Kidney tubule cell (primary cell): ENCODE measurements around the gene EFNB3.

Experiments
- DNase-seq: peaks from one replicate; pipeline ENCODE4 v3.0.0-alpha.2; 2018; ENCODE audit warnings: low spot score

The EFNB3 gene

DNA sequence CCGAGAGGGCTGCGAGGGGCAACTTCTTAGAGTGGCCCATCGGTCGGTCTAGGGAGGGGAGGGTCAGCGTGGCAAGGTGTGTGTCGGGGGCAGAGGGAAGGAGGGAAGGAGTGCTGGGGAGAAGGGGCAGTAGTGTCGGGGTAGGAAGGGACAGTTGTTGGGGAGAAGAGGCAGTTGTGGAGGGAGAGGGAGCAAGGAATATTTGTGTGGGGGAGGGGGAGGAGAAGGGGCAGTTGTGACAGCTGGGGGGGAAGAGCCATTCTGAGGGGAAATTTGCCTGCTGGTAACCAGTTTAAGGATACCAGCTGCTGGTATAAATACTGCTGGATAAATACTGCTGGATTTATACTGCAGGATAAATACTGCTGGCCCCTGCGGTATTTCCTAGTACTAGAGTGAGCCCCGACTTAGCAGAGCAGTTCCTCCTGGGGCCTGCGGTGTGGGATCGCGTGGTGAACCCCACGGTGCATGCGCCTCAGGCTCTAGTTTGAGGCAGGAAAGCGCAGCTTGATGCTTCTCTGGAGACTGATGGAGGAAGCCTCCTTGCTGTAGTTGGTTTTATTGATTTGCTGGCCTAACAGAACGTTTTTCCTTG lies 12.9 kb downstream of the EFNB3 start:
- DNase-seq, result no peak

DNA sequence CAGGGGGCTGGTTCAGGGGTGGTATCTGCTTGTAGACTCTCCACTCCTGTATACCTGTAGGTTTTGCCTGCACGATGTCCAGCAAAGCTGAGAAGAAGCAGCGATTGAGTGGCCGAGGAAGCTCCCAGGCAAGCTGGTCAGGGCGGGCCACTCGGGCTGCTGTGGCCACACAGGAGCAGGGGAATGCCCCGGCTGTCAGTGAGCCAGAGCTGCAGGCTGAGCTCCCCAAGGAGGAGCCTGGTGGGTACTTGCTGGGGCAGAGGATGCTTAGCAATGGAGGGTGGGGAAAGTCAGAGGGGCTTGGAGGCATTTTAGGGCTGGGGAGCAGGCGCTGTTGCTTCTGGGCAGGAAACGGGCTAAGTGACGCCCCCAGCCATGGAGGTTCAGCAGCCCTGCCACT lies 14.7 kb downstream of the EFNB3 start:
- no peak for DNase-seq

DNA sequence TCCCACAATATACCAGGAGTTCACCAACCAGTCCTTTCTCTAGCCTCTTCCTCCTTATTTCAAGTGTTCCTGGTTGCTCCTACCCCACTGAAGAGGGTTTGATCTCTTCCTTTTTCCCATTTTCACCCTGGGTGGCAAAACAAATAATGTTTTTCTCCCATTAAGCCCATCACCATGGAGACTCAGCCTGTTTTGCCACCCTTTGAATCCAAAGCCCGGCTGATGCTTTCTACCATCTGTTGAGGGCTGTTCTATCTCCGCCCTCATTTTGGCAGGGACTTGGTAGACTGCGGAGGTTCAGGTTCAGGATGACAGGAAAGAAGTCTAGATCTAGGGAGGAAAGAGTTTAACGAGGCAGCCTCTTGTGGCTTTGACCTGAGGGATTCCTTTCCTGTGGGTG lies 15.1 kb downstream of the EFNB3 start:
- no peak for DNase-seq

DNA sequence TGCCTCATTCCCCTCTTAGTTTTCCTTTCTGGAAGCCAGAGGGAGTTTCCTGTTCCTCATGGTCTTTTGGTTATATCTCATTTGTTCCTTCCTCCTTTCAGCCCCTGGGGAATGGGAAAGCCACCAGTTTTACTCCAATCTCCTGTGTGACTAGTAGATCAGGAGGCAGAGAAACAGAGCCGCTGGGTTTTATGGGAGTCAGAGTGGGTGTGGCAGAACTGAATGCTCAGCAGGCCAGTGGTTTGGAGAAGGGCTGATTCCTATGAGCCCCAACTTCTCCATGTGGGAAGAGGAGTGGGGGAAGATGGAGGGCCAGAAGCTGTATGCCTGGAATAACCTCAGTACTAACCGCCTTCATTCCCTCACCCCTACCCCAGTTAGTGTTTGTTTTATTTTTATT lies 16.6 kb downstream of the EFNB3 start:
- no peak for DNase-seq

DNA sequence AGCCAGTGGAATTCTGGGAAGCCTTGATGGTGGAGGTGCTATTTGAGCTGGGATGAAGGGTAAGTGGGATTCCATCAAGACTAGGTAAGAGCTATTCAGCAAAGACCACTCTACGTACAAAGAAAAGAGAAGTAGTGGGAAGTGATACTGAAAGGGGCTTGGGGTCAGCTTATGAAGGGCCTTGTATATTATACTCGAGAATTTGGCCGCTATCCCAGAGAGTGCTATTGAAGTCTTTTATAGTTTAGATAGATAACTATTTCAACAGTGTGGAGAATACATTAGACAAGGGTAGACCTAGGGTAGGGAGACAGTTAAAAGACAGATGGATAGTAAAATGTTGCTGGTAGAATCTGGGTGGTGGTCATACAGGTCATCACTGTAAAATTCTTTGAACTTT lies 22.9 kb downstream of the EFNB3 start:
- DNase-seq, result no peak

DNA sequence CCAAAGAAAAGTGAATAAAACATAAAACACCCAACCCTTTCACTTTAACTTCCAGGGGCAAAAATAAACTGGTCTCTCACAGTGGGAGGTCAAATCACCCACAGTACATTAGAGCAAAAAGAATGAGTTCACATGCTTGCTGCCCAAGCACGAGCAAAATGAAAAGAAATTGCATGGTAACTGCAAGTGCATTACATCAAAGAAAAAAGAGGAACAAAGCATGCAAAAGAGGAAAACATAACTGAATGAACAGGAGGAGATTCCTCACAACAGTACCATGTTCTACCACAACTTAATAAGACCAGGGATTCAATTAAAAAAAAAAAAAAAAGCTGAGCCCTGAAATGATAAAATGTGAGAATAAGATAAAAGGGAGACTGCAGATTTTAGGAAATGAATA lies 24.8 kb downstream of the EFNB3 start:
- DNase-seq, result no peak

DNA sequence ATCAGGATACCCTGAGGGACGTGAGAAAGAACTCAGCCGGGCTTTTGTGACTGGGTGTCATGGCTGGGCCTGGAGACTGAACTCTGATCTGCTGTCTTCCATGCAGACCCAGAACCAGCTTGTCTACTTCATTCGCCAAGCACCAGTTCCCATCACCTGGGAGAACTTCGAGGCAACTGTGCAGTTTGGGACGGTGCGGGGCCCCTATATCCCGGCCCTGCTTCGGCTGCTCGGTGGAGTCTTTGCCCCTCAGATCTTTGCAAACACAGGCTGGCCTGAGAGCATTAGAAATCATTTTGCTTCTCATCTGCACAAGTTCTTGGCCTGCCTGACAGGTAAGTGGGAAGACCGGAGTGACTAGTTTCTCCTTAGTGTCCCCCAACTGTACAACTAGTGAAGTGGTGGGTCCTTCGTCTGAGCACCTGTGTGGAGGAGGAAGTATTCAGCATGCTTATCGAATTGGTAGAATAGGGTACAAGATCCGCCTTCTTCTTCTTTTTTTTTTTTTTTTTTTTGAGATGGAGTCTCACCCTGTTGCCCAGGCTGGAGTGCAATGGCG lies 28.1 kb downstream of the EFNB3 start:
- DNase-seq, result no peak

DNA sequence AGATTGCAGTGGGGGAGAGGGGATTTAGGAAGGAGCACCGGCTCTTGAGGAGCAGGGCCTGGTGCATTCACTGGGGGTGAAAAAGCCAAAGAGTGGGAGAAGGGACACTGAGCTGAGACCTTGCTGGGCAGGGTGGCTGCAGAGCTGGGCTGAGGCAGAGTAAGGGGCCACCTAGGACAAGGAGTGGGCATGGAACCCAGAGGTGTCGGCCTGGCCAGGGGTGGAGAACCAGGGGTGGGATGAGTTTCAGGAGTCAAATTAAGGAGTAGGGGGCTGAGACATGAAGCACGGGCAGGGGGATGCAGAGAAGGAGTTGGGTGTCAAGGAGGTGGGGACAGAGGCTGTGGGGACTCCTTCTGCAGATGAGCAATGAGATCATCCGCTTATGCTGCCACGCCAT lies 32.6 kb downstream of the EFNB3 start:
- DNase-seq, result no peak

DNA sequence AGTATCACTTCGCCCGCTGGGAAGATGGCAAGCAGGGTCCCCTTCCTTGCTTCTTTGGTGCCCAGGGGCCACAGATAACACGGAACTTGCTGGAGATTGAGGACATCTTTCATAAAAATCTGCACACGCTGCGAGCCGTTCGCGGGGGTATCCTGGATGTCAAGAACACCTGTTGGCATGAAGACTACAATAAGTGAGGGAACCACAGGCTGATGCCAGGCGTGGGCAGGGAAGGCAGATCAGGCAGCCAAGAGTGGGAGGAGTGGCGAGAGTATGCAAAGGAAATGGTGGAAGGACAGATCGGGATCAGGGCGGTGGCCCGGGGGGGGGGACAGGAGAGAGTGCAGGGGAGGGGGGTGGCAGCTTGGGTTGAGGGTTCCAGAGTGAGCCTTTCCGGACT lies 34.7 kb downstream of the EFNB3 start:
- no peak for DNase-seq

DNA sequence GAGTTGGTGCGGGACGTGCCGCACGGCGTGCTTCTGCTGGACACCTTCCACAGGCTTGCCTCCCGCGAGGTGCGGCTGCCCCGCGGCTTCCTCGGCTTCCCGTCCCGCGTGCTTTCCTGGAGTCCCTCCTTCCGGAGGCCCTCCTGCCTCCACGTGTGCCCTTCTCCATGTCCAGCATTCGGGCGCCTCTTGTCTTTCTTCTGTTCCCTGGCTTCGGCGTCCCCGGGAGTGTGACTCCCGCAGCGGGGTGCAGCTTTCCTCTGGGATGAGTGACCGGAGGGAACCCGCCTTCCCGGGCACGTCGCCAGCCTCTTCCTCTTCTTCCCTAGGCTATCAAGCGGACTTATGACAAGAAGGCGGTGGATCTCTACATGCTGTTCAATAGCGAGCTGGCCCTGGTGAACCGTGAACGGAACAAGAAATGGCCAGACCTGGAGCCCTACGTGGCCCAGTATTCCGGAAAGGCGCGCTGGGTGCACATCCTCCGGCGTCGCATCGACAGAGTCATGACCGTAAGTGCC lies 35.5 kb downstream of the EFNB3 start:
- DNase-seq, result no peak

DNA sequence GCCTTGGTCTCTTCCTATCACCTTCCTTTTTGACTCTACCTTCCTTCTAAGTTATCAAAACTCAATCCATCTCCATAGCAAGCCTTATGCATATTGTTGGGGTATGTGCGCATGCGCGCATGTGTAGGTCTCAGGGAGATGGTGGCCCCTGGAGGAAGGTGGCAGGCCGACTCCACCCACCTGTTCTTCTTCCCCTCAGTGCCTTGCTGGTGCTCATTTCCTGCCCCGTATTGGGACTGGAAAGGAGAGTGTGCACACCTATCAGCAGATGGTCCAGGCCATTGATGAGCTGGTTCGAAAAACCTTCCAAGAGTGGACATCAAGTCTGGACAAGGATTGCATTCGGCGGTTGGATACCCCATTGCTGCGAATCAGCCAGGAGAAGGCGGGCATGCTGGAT lies 37.7 kb downstream of the EFNB3 start:
- DNase-seq, result no peak

DNA sequence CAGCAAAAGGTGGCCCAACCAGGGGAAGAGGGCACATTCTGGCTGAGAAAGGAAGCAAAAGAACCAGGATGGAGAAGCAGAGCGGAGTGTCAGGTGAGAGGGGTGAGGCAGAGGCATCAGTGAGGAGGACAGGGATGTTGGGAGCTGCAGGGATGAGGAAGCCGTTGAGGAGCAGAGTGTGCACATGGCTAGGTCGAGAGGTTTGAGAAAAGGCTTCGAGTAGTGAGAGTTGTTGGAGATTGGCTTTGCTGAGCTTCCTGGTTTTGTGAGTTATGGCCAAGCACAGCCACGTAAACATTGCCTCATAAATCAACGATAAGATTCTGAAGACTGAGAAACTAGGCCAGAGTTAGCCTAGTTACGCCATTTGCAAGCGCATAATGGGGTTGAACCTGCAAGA lies 39.4 kb downstream of the EFNB3 start:
- DNase-seq, result no peak

DNA sequence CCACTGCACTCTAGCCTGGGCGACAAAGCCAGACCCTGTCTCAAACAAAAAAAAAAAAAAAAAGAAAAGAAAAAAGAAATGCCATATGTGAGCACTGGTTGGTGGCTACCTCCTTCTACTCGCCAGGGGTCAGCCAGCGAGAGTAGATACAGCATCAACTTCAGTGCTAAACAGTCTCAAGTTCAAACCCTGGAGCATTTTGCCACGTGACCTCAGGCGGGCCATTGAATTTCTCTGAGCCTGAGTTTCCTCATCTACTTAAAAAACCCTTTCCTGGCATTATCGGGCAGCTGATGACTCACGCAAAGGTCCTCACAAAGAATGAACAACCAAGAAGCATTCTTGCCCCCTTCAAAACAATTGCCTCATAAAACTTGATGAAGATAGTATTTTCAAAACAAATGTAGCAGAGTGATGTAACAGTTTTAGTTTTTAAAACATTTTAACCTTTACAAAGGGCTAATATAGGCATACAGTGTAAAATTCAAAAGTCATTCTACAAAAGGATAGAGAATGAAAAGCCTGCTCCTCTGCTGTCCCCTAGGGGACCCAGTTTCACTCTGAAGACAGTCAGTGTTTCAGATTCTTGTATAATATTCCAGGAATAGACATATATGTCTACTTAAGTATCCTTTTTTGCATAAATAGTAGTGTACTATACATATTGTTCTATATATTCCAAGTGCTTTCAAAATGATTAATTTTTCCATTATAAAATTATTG lies 40.9 kb downstream of the EFNB3 start:
- peak; percentile 48 for DNase-seq

DNA sequence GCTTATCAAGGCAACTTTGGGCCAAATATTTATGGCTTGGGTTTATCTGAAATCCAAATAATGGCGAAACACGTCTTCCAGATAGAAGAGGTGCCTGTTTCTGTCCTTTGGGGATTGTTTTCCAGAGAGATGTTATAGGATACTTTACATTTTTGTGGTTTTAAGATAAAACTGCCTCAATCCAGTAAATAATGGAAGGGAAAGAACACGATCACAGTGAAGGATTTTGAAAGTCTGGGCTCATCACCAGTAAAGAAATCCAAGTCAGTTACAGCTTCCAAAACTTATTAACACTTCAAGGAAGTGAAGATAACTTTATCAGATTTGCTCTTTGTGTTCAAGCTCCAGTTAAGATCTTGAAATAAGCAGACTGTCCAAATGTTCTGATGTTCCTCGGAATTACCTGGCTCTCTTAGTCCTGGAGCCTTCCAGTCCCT lies 42.7 kb downstream of the EFNB3 start:
- no peak for DNase-seq

DNA sequence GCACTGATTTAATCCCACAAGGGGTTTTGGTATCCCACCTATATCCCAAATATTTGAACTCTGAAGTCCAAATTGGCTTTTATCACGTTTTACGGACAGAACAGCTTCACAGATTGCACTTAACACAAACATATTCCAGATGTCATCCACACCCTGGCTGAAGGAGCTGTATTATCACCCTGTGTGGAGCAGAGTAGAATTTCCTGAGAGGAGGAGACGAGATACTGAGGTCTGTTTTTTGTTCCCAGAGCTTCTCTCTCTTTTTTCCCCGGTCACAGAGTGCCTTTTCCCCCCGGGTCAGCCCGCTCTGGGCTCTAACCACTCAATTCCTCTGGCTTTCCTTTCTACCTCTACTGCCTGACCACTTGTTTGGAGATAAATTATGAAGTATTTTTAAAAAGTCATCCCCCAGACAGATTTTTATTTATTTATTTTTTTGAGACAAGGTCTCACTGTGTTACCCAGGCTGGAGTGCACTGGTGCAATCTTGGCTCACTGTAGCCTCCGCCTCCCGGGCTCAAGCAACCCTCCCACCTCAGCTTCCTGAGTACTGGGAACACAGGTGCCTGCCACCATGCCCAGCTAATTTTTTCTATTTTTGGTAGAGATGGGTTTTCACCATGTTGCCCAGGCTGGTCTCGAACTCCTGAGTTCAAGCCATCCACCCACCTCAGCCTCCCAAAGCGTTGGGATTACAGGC lies 43.2 kb downstream of the EFNB3 start:
- DNase-seq, result no peak

DNA sequence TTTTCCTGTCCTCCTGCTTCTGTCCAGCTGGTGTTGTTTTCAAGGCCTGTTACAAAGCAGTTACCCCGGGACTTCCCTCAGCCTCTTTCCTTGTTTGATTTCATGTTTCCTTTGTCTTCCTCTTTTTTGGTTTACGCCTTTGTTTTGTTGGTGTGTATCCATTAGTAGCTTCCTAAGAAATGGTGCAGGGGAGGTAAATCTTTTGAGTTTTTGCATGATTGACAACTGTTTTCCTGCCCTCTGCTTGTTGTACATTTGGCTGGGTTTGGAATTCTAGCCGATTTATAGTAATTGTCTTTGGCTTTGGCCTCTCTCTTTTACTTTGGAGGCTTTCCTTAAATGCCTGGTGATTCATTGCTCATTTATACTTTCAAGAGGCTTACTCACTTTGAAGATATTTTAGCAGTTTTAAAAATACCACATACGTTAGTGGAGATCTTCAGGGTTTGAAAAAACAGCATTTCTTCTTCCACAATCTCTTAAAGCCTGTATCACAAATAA lies 45.4 kb downstream of the EFNB3 start:
- DNase-seq, result peak; percentile 85

DNA sequence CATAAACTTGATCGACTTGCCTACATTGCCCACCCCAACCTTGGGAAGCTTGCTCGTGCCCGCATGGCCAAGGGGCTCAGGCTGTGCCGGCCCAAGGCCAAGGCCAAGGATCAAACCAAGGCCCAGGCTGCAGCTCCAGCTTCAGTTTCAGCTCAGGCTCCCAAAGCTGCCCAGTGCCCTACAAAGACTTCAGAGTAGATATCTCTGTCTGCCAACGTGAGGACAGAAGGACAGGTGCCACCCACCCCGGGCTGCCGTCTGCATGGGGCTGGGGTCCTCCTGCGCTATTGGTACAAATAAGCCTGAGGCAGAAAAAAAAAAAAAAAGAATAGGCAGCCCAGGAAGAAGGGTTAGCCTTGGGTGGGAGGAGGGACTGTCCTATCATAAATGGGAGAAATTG lies 49.7 kb downstream of the EFNB3 start:
- no peak for DNase-seq

DNA sequence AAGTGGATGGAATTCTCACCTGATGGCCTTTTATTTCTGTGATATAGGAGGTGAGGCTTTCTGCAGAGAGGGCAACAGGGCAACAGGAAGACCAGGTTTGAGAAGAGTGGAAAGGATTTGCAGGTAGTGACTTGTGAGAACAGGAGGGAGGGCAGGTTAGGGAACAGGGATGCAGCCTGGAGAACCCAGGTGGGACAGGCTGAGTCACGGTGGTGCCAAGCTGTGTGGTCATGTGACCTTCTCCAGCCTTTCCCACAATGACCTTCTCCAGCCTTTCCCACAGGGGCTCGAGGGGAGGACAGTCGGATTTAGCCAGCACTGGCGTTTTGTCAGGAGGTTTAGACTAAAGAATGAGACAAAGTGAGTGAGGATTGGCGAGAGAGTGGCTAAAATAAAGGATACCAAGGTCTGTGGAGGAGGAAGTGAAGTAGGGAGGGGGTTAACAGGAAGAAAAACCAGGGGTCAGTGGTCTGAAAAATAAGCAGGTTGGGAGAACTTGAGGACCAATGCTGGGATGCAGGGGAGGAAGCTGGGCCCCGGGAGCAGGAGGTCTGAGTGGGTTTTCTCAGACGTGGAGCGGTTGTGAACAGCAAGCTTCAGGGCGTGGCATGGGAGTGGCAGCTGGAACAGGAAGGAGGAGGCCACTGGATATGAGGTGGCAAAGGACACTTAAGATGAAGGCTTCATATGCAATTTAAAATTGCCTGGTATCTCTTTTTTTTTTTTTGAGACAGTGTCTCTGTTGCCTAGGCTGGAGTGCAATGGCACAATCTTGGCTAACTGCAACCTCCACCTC lies 50.3 kb downstream of the EFNB3 start:
- no peak for DNase-seq

DNA sequence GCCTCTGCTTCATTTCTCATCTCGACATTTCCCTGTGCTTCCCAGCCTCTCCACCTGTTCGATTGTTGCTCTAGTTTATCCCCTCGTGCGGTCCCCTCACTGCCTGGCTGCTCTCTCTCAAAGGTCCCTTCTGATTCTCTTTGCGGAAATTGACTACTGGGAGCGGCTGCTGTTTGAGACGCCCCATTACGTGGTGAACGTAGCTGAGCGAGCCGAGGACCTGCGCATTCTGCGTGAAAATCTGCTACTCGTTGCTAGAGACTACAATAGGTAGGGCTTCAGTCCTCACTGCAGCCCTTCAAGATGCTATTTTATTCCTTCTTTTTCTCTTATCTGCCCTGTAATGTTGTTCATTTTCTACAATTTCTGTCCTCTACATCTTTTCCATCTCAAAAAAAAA lies 52.0 kb downstream of the EFNB3 start:
- DNase-seq, result no peak
